A549 (cell line): Measurements from ENCODE around the gene RABGAP1L. TPM values are rescaled to one million over a fixed set of nuclear protein-coding genes. Genes with fewer than 3 reads are reported as not detected.

Source experiments
- ATAC-seq, 2 experiments: fragments of 200-7000 bp in 1 of 2; fragments of >200 bp in 1 of 2; cut with Nextera tagmentation in 1 of 2; cut with Tn5 transposase in 1 of 2; 3 replicates each; pipeline versions ENCODE4 v1.8.0 to v1.9.1; 2018 to 2020; ENCODE audit warnings: mild to moderate bottlenecking in 1 of 2, moderate library complexity in 1 of 2
- CTCF ChIA-PET: fragments of 300-600 bp; sonication (Branson Sonifier 250); formaldehyde crosslinking; extraction: SDS; loops from one replicate; lab custom pipeline; 2021; ENCODE audit warnings: antibody characterized with exemption, inconsistent platforms; lab: Yijun Ruan, JAX
- POLR2A ChIA-PET: fragments of 350-600 bp; formaldehyde crosslinking; extraction: SDS; loops from one replicate; lab custom pipeline; 2021; ENCODE audit warnings: antibody characterized with exemption, inconsistent platforms; lab: Yijun Ruan, JAX
- DNase-seq, 2 experiments: peaks; one replicate each; pipeline versions ENCODE4 v3.0.0 to v3.0.0-alpha.2; 2011 to 2016; ENCODE audit warnings: low read depth in 1 of 2, low spot score in 1 of 2
- FAIRE-seq: peaks from 2 replicates; lab custom pipeline; 2011; peaks lifted over from hg19 to GRCh38; lab: Jason Lieb, UNC
- H3K27ac ChIP-seq, 2 experiments: fragments of >200 bp; sonication (Bioruptor Twin); formaldehyde crosslinking; 3 replicates each; pipeline ENCODE4 v1.5.1; 2016 to 2017
- H3K4me1 ChIP-seq: fragments of >200 bp; sonication (Bioruptor Twin); formaldehyde crosslinking; 3 replicates; pipeline ENCODE4 v1.6.1; 2016
- H3K4me2 ChIP-seq: fragments of >200 bp; sonication (Bioruptor Twin); formaldehyde crosslinking; 3 replicates; pipeline ENCODE4 v1.6.1; 2016
- H3K4me3 ChIP-seq: fragments of >200 bp; sonication (Bioruptor Twin); formaldehyde crosslinking; 3 replicates; pipeline ENCODE4 v1.5.1; 2016
- H3K9me3 ChIP-seq: fragments of >200 bp; sonication (Bioruptor Twin); formaldehyde crosslinking; 3 replicates; pipeline ENCODE4 v1.6.1; 2016
- BHLHE40 ChIP-seq: IDR thresholded peaks from 2 replicates; pipeline ENCODE4 v1.6.1; 2012; ENCODE audit warnings: low read depth, low read length, inconsistent platforms
- CBX2 ChIP-seq: fragments of 200-600 bp; sonication (generic); IDR thresholded peaks from 2 replicates; pipeline ENCODE4 v1.6.1; 2016; ENCODE audit warnings: low read depth, mild to moderate bottlenecking, borderline replicate concordance
- CBX8 ChIP-seq: fragments of 200-600 bp; sonication (generic); IDR thresholded peaks from 2 replicates; pipeline ENCODE4 v1.6.1; 2016
- CTCF ChIP-seq: fragments of >200 bp; sonication (Bioruptor Twin); formaldehyde crosslinking; IDR thresholded peaks from 3 replicates; pipeline ENCODE4 v1.5.1; 2016
- EHF ChIP-seq: fragments of 250-450 bp; sonication (Bioruptor Pico); IDR thresholded peaks from 2 replicates; pipeline ENCODE4 v1.5.0; 2020; ENCODE audit warnings: mild to moderate bottlenecking
- EHMT2 ChIP-seq: fragments of 200-600 bp; sonication (generic); IDR thresholded peaks from 2 replicates; pipeline ENCODE4 v1.6.1; 2016; ENCODE audit warnings: antibody characterized with exemption, low read depth, mild to moderate bottlenecking, moderate library complexity
- FOXS1 ChIP-seq: fragments of 250-450 bp; sonication (Bioruptor Pico); IDR thresholded peaks from 2 replicates; pipeline ENCODE4 v1.5.0; 2020; ENCODE audit warnings: mild to moderate bottlenecking, moderate library complexity
- HDAC2 ChIP-seq: fragments of 200-600 bp; sonication (generic); IDR thresholded peaks from 2 replicates; pipeline ENCODE4 v1.6.1; 2016
- HOXB5 ChIP-seq: fragments of 250-450 bp; sonication (Bioruptor Pico); IDR thresholded peaks from 2 replicates; pipeline ENCODE4 v1.5.0; 2020; ENCODE audit warnings: mild to moderate bottlenecking, moderate library complexity
- JUN ChIP-seq, 2 experiments: fragments of >200 bp; sonication (Bioruptor Twin); formaldehyde crosslinking; IDR thresholded peaks; 2 replicates in 1 of 2; 3 replicates in 1 of 2; pipeline ENCODE4 v1.6.1; 2016 to 2017
- JUNB ChIP-seq: fragments of >200 bp; sonication (Bioruptor Twin); formaldehyde crosslinking; IDR thresholded peaks from 2 replicates; pipeline ENCODE4 v1.6.1; 2016
- KDM1A ChIP-seq: fragments of 200-600 bp; sonication (generic); IDR thresholded peaks from 2 replicates; pipeline ENCODE4 v1.6.1; 2016; ENCODE audit warnings: low read depth, mild to moderate bottlenecking
- MAFK ChIP-seq: fragments of 450-650 bp; IDR thresholded peaks from 2 replicates; pipeline ENCODE4 v1.6.1; 2014; ENCODE audit not compliant: partially characterized antibody
- MAX ChIP-seq: IDR thresholded peaks from 2 replicates; pipeline ENCODE4 v1.6.1; 2012
- MAZ ChIP-seq: fragments of 150-350 bp; IDR thresholded peaks from 2 replicates; pipeline ENCODE4 v1.6.1; 2014; ENCODE audit warnings: antibody characterized with exemption, low read depth, low read length, borderline replicate concordance
- NFE2L2 ChIP-seq: fragments of 150-350 bp; conservative IDR thresholded peaks from 2 replicates; pipeline ENCODE4 v1.6.1; 2014; ENCODE audit warnings: low read length
- PBX3 ChIP-seq: IDR thresholded peaks from 2 replicates; pipeline ENCODE4 v1.6.1; 2012
- POLR2A ChIP-seq: IDR thresholded peaks from 2 replicates; pipeline ENCODE4 v1.6.1; 2012; ENCODE audit warnings: mild to moderate bottlenecking, low read length
- POLR2AphosphoS2 ChIP-seq: conservative IDR thresholded peaks from 2 replicates; pipeline ENCODE4 v1.6.1; 2012; ENCODE audit warnings: low read length, improper control_type of control experiment, inconsistent platforms
- RAD21 ChIP-seq, 2 experiments: fragments of >200 bp in 1 of 2; sonication (Bioruptor Twin) in 1 of 2; formaldehyde crosslinking in 1 of 2; IDR thresholded peaks in 1 of 2; conservative IDR thresholded peaks in 1 of 2; 2 replicates in 1 of 2; 3 replicates in 1 of 2; pipeline ENCODE4 v1.6.1; 2012 to 2018; ENCODE audit warnings: inconsistent platforms in 1 of 2
- SMC3 ChIP-seq: fragments of >200 bp; sonication (Bioruptor Twin); formaldehyde crosslinking; IDR thresholded peaks from 3 replicates; pipeline ENCODE4 v1.6.1; 2018; ENCODE audit warnings: inconsistent platforms
- SREBF2 ChIP-seq: fragments of 450-650 bp; IDR thresholded peaks from 2 replicates; pipeline ENCODE4 v1.6.1; 2014; ENCODE audit warnings: mild to moderate bottlenecking, moderate library complexity
- TFCP2L1 ChIP-seq: fragments of 250-450 bp; sonication (Bioruptor Pico); IDR thresholded peaks from 2 replicates; pipeline ENCODE4 v1.5.0; 2021; ENCODE audit warnings: mild to moderate bottlenecking
- USF2 ChIP-seq: fragments of 450-650 bp; IDR thresholded peaks from 2 replicates; pipeline ENCODE4 v1.6.1; 2014; ENCODE audit warnings: antibody characterized with exemption
- ZFP36 ChIP-seq: fragments of 450-650 bp; IDR thresholded peaks from 2 replicates; pipeline ENCODE4 v1.6.1; 2014; ENCODE audit warnings: borderline replicate concordance; ENCODE audit not compliant: partially characterized antibody
- ZNF302 ChIP-seq: fragments of 250-450 bp; sonication (Bioruptor Pico); IDR thresholded peaks from 2 replicates; pipeline ENCODE4 v1.9.0; 2021; ENCODE audit warnings: inconsistent platforms, mild to moderate bottlenecking, moderate library complexity
- ZSCAN20 ChIP-seq: fragments of 250-450 bp; sonication (Bioruptor Pico); IDR thresholded peaks from 2 replicates; pipeline ENCODE4 v1.8.0; 2022; ENCODE audit warnings: mild to moderate bottlenecking, moderate library complexity
- WGBS: methylation state at CpG from one replicate; pipeline ENCODE4 v1.1.6; 2017; ENCODE audit errors: missing lambda C conversion rate; 5-methylcytosine and 5-hydroxymethylcytosine counted together
- polyA plus RNA-seq, 4 experiments: library from polyadenylated mRNA; depleted of rRNA in 3 of 4; stranded (reverse); fragments of >200 nt; fragmentation: RNase III in 1 of 4; extraction: RNeasy Plus Mini Kit Qiagen cat#74134 plus additional on column Dnase treatment in 1 of 4; gene quantifications; 2 replicates in 3 of 4; 3 replicates in 1 of 4; pipeline ENCODE4 v1.2.3, GENCODE V29; 2011 to 2017

RABGAP1L gene
- polyA plus RNA-seq, 2 of the 4 experiments (the other 2 are of a cell fraction) = 8.2 to 18.6 TPM

GRCh38 chr1:174218983-174219382 is 59.7 kb downstream of the RABGAP1L start:
- CTCF ChIA-PET = interaction anchor here (1.0 to 2.1 kb wide), 4 partner anchors 8 to 151 kb away, joined by 3 to 7 read pairs (median 4); no protein-coding TSS in a partner anchor

GRCh38 chr1:174219606-174220370 is 60.5 kb downstream of the RABGAP1L start:
- no peak for ATAC-seq
- CTCF ChIA-PET = interaction anchor here (0.7 kb wide), 1 partner anchor 126 kb away, joined by 4 read pairs; no protein-coding TSS in a partner anchor
- TF ChIP-seq CBX2 (no peak), JUN (IDR thresholded peaks at IDR 0.05) (no peak), POLR2AphosphoS2 (no peak), POLR2A (no peak), ZNF302 (CRISPR knock-in tag) (no peak), CTCF (no peak), BHLHE40 (no peak), HOXB5 (CRISPR knock-in tag) (no peak), ZSCAN20 (CRISPR knock-in tag) (no peak), TFCP2L1 (CRISPR knock-in tag) (no peak), SREBF2 (no peak), EHF (no peak), NFE2L2 (no peak), SMC3 (no peak), EHMT2 (no peak), RAD21 (conservative IDR thresholded peaks at IDR 0.05 in 1 of 2, IDR thresholded peaks at IDR 0.05 in 1 of 2) (no peak), MAZ (no peak), HDAC2 (no peak), CBX8 (no peak), MAX (no peak)
- TF ChIP-seq, all 56 proteins: peak for 0
- 80% methylated on average over 4 of the region's 4 CpGs for WGBS
- POLR2A ChIA-PET = interaction anchor here (1.1 kb wide), 1 partner anchor 352 kb away, joined by 3 read pairs; the partner anchor contains the start of gene ZBTB37
- Histone ChIP-seq H3K4me1 (peaks cover 4% of the 10 kb centered on the region; the same call in 2 of the 3 replicates), H3K9me3 (peaks cover 7% of the 10 kb centered on the region; the same call in 1 of the 3 replicates), H3K27ac (no peak overlapping the region), H3K4me2 (no peak overlapping the region), H3K4me3 (no peak overlapping the region)
- FAIRE-seq (no peak), DNase-seq (no peak)

More at GRCh38 chr1:174218983-174219382, 59.7 kb downstream of the RABGAP1L start:
- Histone ChIP-seq H3K27ac (no peak overlapping the region), H3K4me3 (no peak overlapping the region), H3K9me3 (peaks cover 7% of the 10 kb centered on the region; the same call in 1 of the 3 replicates)
- ATAC-seq = no peak
- FAIRE-seq = no peak
- TF ChIP-seq ZFP36 (no peak), MAZ (no peak), MAFK (no peak), KDM1A (no peak), POLR2A (no peak), JUNB (no peak), FOXS1 (CRISPR knock-in tag) (no peak), USF2 (no peak), RAD21 (conservative IDR thresholded peaks at IDR 0.05 in 1 of 2, IDR thresholded peaks at IDR 0.05 in 1 of 2) (no peak), PBX3 (no peak), HOXB5 (CRISPR knock-in tag) (no peak)
- TF ChIP-seq, all 56 proteins: peak for 0
- Histone ChIP-seq H3K4me1 (peaks cover 4% of the 10 kb centered on the region; the same call in 2 of the 3 replicates), H3K4me2 (no peak overlapping the region)
- no peak for DNase-seq
- POLR2A ChIA-PET = interaction anchor here (1.1 kb wide), 1 partner anchor 351 kb away, joined by 3 read pairs; the partner anchor contains the start of gene ZBTB37
